Measurements from ENCODE around the gene OR7D2. TPM values are rescaled to one million over a fixed set of nuclear protein-coding genes. Genes with fewer than 3 reads are reported as not detected.
"Not testable (repeated sequence)": the region's sequence is repeated elsewhere in the genome, so short reads cannot be mapped to it uniquely, and the experiment has no call there.

OR7D2 gene
- total RNA-seq, 1 experiment from 2014 or later, result not detected

GRCh38 chr19:9187191-9187590 is 8.4 kb downstream of the OR7D2 start:
- no peak for TF ChIP-seq SIN3A (IDR thresholded peaks at IDR 0.05; ENCODE audit: borderline replicate concordance, insufficient read depth, low read depth, low read length)
- no peak for TF ChIP-seq REST (IDR thresholded peaks at IDR 0.05; ENCODE audit: insufficient read depth in 1 of 2, low read depth in 2 of 2, low read length in 1 of 2)
- no peak for TF ChIP-seq CTCF (IDR thresholded peaks at IDR 0.05)
- TF ChIP-seq POLR2AphosphoS5 (IDR thresholded peaks at IDR 0.05; ENCODE audit: low read depth, low read length), result no peak
- no peak for TF ChIP-seq TCF7L2 (IDR thresholded peaks at IDR 0.05; ENCODE audit: low read depth, low read length)
- Histone ChIP-seq H3K27ac (ENCODE audit: low read length) (no peak overlapping the region), H3K9me3 (ENCODE audit: control insufficient read depth, insufficient read depth, low read depth, low read length) (no peaks in the 10 kb centered on the region), H3K4me1 (ENCODE audit: control insufficient read depth, insufficient read depth, low read length) (no peaks in the 10 kb centered on the region), H3K4me3 (ENCODE audit: low read depth in 2 of 2, low read length in 2 of 2) (no peak overlapping the region), H3K27me3 (ENCODE audit: control insufficient read depth, insufficient read depth, low read length) (no peaks in the 10 kb centered on the region), H3K36me3 (ENCODE audit: control insufficient read depth, insufficient read depth, low read length) (no peaks in the 10 kb centered on the region)
- DNase-seq (ENCODE audit: low read depth, low spot score), result no peak
- BruUV-seq (replicated peaks), result no TSS peak
- no peak for ATAC-seq
- ChIA-PET POLR2A (no interaction called here), CTCF (no interaction called here)
- in situ Hi-C loops (cut with HindIII; ENCODE audit: low pct_unique_long_range_greater_than_20kb, low sequenced_read_pairs), result no loop called here
- intact Hi-C loops (cut with micrococcal nuclease; ENCODE audit: unreplicated experiment), result no loop called here

GRCh38 chr19:9189535-9189934 is 10.8 kb downstream of the OR7D2 start:
- intact Hi-C loops (cut with micrococcal nuclease; ENCODE audit: unreplicated experiment) (no loop called here), in situ Hi-C loops (cut with HindIII; ENCODE audit: low pct_unique_long_range_greater_than_20kb, low sequenced_read_pairs) (no loop called here)
- POLR2A ChIA-PET, result interaction anchor here (0.6 kb wide), 1 partner anchor 120 kb away, joined by 3 read pairs; the partner anchor contains the start of gene ZNF699
- no peak overlapping the region for H3K4me3 ChIP-seq (ENCODE audit: low read depth in 2 of 2, low read length in 2 of 2)
- H3K9me3 ChIP-seq (ENCODE audit: control insufficient read depth, insufficient read depth, low read depth, low read length), result no peaks in the 10 kb centered on the region
- ATAC-seq (no peak), DNase-seq (ENCODE audit: low read depth, low spot score) (no peak)
- CTCF ChIA-PET, result no interaction called here
- no peaks in the 10 kb centered on the region; the same call in 1 of the 2 replicates for H3K27me3 ChIP-seq (ENCODE audit: control insufficient read depth, insufficient read depth, low read length)
- no peak overlapping the region for H3K27ac ChIP-seq (ENCODE audit: low read length)
- no TSS peak for BruUV-seq (replicated peaks)
- no peaks in the 10 kb centered on the region for H3K4me1 ChIP-seq (ENCODE audit: control insufficient read depth, insufficient read depth, low read length)
- H3K36me3 ChIP-seq (ENCODE audit: control insufficient read depth, insufficient read depth, low read length), result no peaks in the 10 kb centered on the region
- TF ChIP-seq CTCF (IDR thresholded peaks at IDR 0.05), result no peak
- TF ChIP-seq REST (IDR thresholded peaks at IDR 0.05; ENCODE audit: insufficient read depth in 1 of 2, low read depth in 2 of 2, low read length in 1 of 2), result no peak
- no peak for TF ChIP-seq SIN3A (IDR thresholded peaks at IDR 0.05; ENCODE audit: borderline replicate concordance, insufficient read depth, low read depth, low read length)
- no peak for TF ChIP-seq TCF7L2 (IDR thresholded peaks at IDR 0.05; ENCODE audit: low read depth, low read length)
- no peak for TF ChIP-seq POLR2AphosphoS5 (IDR thresholded peaks at IDR 0.05; ENCODE audit: low read depth, low read length)

GRCh38 chr19:9198044-9198443 is 19.3 kb downstream of the OR7D2 start:
- intact Hi-C loops (cut with micrococcal nuclease; ENCODE audit: unreplicated experiment); ATAC-seq: not testable (repeated sequence)

More at GRCh38 chr19:9198044-9198443, 19.3 kb downstream of the OR7D2 start:
- H3K36me3 ChIP-seq (ENCODE audit: control insufficient read depth, insufficient read depth, low read length); H3K27ac ChIP-seq (ENCODE audit: low read length); H3K27me3 ChIP-seq (ENCODE audit: control insufficient read depth, insufficient read depth, low read length); H3K9me3 ChIP-seq (ENCODE audit: control insufficient read depth, insufficient read depth, low read depth, low read length); BruUV-seq (replicated peaks); in situ Hi-C loops (cut with HindIII; ENCODE audit: low pct_unique_long_range_greater_than_20kb, low sequenced_read_pairs); CTCF ChIA-PET; POLR2A ChIA-PET; DNase-seq (ENCODE audit: low read depth, low spot score); H3K4me1 ChIP-seq (ENCODE audit: control insufficient read depth, insufficient read depth, low read length); H3K4me3 ChIP-seq (ENCODE audit: low read depth in 2 of 2, low read length in 2 of 2): not testable (repeated sequence)

All from Panc1 (cell line).